Neuron (in vitro differentiated cells): ENCODE data around the gene GPR171.

Experiments used
- H2AFZ ChIP-seq: one replicate; pipeline ENCODE4 v1.6.1; 2013; ENCODE audit warnings: low read depth, mild to moderate bottlenecking, inconsistent platforms, low read length, moderate library complexity
- H3K27me3 ChIP-seq: one replicate; pipeline ENCODE4 v1.6.1; 2013; ENCODE audit warnings: low read length; ENCODE audit not compliant: insufficient read depth
- H3K36me3 ChIP-seq: one replicate; pipeline ENCODE4 v1.6.1; 2013; ENCODE audit warnings: low read length; ENCODE audit not compliant: insufficient read depth
- H3K4me1 ChIP-seq: one replicate; pipeline ENCODE4 v1.6.1; 2013; ENCODE audit warnings: low read length; ENCODE audit not compliant: insufficient read depth
- H3K4me3 ChIP-seq: 2 replicates; pipeline ENCODE4 v1.5.1; 2013; ENCODE audit warnings: mild to moderate bottlenecking, low read length, moderate library complexity
- H3K9me3 ChIP-seq: one replicate; pipeline ENCODE4 v1.6.1; 2013; ENCODE audit warnings: low read length

The GPR171 gene

DNA sequence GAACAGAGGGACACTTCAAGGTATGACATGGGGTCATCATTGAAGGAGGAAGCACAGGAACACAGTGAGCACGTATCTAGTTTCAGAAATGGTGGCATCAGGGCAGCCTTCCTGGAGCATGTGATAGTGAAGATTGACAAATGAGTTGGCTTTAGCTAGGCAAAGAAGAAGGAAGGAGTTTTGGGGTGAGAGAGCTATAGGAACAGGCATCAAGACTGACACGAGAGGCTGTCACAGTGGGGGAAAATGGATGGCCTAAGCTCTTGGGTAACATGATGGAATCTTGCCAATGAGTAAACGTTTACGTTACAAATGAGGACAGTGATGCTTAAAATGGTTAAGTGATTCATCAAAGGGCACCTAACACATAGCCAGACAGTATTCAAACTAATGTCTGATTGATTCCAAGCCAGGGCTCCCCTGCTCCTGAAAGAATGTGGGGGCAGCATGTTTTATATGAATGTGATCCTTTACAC lies 23.1 kb upstream of the GPR171 start:
- no peak overlapping the region for H3K4me3 ChIP-seq
- H3K4me1 ChIP-seq: no peaks in the 10 kb centered on the region
- no peaks in the 10 kb centered on the region for H3K27me3 ChIP-seq
- H3K36me3 ChIP-seq: no peaks in the 10 kb centered on the region
- peaks cover 2% of the 10 kb centered on the region for H3K9me3 ChIP-seq
- H2AFZ ChIP-seq: no peak overlapping the region

DNA sequence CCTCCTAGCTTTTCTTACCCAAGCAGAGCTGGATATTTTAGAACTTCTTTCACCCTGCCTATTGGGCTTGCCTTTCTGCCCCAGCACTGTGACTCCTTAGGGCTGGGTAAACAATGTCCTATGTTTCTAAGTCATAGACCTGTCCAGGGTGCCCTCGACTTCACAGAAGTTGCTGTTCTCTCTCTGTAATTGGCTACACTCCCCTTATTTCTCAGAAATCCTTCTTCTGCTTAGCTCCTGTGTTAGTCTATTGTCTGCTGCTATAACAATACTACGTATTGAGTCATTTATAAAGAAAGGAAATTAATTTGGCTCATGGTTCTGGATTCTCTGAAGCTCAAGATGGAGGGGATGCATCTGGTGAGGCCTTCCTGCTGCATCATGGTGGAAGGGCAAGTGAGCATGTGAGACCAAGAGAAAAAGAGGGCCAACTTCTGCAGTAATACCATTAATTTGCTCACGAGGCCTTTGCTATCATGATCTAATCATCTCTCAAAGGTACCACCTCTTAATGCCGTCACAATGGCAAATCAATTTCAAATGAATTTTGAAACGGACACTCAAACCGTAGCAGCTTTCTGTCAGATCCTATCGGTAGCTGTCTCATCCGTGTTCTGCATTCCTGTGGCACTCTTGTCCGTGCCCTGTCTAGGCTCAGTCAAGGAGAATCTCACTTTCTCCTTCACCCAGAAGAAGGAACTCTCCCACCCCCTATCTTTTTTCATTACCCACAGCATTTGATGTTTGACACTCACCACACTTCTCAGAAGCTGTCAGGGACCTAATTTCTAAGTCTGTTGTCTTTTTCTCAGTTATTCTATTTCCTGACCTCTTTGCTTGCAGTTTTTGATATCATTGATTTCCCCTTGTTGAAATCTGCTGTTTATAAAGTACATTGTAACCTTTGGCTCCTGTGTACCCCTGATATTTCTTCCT lies 22.3 kb upstream of the GPR171 start:
- Histone ChIP-seq H2AFZ (no peak overlapping the region), H3K4me1 (no peaks in the 10 kb centered on the region), H3K27me3 (no peaks in the 10 kb centered on the region), H3K36me3 (no peaks in the 10 kb centered on the region), H3K9me3 (peaks cover 2% of the 10 kb centered on the region), H3K4me3 (no peak overlapping the region)

DNA sequence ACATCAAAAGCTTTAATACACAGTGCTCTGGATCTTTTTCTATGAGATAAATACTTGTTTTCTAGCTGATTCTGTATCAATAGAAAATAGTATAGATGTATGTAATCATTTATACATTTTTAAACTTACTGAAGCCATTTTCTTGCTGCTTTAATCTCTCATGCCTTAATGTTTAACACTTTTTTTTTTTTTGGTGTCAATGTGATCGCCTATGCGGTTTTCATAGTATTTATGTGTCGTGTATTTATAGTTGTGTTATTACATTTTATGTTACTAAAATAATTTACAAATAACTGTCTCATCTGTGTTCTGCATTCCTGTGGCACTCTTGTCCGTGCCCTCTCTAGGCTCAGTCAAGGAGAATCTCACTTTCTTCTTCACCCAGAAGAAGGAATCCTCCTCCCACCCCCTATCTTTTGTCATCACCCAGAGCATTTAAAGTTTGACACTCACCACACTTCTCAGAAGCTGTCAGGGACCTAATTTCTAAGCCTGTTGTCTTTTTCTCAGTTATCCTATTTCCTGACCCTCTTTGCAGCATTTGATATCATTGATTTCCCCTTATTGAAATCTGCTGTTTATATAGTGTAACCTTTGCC lies 21.4 kb upstream of the GPR171 start:
- Histone ChIP-seq H3K27me3 (no peaks in the 10 kb centered on the region), H3K36me3 (no peaks in the 10 kb centered on the region), H3K4me3 (no peak overlapping the region), H2AFZ (no peak overlapping the region), H3K4me1 (no peaks in the 10 kb centered on the region), H3K9me3 (peaks cover 2% of the 10 kb centered on the region)

DNA sequence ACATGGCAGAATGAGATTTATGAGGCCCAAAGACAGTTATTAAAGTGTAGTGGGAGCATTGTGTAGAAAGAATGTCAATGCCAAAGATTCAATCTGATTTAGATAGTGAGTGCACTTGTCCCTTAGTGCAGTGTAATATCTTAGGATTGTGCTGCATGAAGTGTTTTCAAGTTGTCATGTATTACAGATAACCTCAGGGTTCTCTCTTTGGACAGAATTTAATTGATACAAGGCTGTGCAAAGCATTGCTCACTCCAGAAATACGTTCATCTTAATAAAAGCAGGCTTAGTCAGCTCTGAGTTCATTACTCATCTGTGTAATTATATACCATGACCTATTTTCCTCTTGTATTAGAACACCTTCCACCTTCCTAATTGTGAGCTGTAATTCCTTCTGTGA lies 16.0 kb upstream of the GPR171 start:
- H2AFZ ChIP-seq: no peak overlapping the region
- H3K27me3 ChIP-seq: no peaks in the 10 kb centered on the region
- no peaks in the 10 kb centered on the region for H3K4me1 ChIP-seq
- H3K9me3 ChIP-seq: peaks cover 2% of the 10 kb centered on the region
- no peak overlapping the region for H3K4me3 ChIP-seq
- no peaks in the 10 kb centered on the region for H3K36me3 ChIP-seq

DNA sequence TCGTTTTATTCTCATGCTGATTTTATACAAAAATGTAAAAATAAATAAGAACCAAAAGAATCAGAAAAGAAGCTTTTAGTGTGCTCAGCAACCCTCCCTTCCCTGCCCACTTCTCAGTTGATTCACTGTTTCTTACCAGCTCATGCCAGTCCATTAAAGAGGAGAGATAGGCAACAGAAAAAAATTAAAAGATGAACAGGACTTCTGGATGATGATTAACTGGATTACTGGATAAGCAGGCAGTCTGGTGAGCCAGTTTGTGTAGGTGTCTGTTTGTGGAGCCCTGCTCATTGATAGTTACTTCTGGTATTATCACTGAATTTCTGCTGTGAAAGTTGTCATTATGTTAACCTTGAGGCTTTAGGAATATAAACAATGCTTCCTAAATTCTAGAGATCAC lies 15.1 kb upstream of the GPR171 start:
- no peaks in the 10 kb centered on the region for H3K27me3 ChIP-seq
- H3K36me3 ChIP-seq: no peaks in the 10 kb centered on the region
- no peak overlapping the region for H3K4me3 ChIP-seq
- H3K4me1 ChIP-seq: peaks cover 2% of the 10 kb centered on the region
- H3K9me3 ChIP-seq: peaks cover 2% of the 10 kb centered on the region
- no peak overlapping the region for H2AFZ ChIP-seq

DNA sequence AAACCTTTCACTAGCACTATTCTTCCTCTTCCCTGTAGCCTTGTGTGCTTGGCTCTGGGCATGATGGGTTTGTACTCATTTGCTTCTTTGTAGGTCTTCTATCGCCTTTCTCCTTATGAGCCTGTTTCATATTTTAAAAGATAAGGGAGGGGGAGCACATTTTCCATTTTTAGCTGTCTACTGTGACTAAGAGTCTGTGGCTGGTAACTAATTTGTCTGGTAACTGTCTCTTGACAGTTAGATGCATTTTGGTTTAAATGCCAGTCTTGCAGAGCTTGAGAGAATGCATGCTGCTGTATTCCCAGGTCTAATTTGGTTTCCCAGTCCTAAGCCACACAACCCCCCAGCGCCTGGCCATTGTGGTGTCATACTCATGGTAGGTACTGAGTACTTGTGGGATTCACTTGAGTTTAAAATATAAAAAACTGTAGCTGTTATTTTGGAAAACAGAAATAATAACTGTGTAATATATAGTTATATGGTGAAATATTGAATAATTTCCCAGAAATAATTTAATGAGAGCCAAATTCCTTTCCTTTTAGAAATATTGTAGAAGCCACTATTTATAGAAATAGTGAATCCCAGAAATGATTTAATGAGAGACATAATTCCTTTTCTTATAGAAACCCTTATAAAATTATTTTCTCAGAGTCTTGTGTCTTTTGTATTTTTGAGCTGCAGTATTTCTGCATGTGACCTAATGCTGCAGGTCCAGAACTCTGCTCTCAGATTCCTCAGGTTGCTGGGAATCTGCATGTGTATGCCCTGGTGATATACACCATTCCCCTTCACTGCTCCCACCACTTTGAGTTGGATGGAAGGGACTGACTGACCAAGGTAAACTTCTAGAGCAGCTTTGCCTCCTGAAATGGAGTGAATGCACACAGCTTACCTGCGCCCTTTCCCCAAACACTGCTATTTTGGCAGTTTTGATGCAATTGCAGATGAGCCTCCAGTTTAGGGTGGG lies 13.9 kb upstream of the GPR171 start:
- Histone ChIP-seq H3K9me3 (peaks cover 2% of the 10 kb centered on the region), H3K4me3 (no peak overlapping the region), H2AFZ (no peak overlapping the region)

DNA sequence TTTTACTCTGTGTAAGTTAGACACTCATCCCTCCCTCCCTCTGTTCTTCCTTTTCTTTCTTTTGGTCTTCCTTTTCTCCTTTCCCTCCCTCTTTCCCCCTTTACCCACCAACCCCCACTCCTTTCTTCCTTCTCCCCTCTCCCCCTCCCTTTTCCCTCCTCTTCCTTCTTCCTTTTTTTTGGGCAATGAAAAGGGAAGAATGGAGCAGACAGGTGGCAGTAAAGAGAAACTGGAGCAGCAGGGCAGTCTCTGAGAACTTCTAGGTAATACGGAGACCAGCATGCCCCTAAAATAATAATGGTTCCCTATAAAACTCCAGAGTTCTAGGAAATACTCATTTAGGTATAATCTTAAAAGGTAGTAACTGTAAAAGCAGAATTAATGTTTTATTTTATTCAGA lies 11.4 kb upstream of the GPR171 start:
- H3K4me1 ChIP-seq: peaks cover 2% of the 10 kb centered on the region
- H3K4me3 ChIP-seq: no peak overlapping the region
- no peaks in the 10 kb centered on the region for H3K27me3 ChIP-seq
- H2AFZ ChIP-seq: no peak overlapping the region
- H3K9me3 ChIP-seq: no peaks in the 10 kb centered on the region
- H3K36me3 ChIP-seq: no peaks in the 10 kb centered on the region

More for the DNA sequence above, 13.9 kb upstream of the GPR171 start:
- Histone ChIP-seq H3K27me3 (no peaks in the 10 kb centered on the region), H3K36me3 (no peaks in the 10 kb centered on the region), H3K4me1 (peaks cover 2% of the 10 kb centered on the region)

DNA sequence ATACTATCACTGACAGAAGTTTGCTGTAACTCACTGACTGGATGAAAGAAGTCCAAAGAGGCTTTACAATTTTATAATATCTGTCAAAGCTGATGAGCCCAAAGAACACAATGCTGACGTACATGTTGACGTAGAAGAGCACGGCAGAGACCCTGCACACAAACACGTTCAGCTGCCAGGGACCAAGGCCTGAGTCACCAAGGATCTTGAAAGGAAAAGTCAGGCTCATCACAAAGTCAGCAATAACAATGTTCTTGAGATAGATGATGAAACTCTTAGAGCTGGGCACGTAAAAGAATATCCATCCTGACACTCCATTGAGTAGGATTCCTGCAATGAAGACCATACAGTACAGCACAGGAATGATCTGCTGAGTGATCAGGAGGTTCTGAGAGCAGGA lies 10.9 kb upstream of the GPR171 start:
- Histone ChIP-seq H3K27me3 (no peaks in the 10 kb centered on the region), H3K4me3 (no peak overlapping the region), H2AFZ (no peak overlapping the region), H3K36me3 (no peaks in the 10 kb centered on the region), H3K4me1 (peaks cover 2% of the 10 kb centered on the region), H3K9me3 (no peaks in the 10 kb centered on the region)

DNA sequence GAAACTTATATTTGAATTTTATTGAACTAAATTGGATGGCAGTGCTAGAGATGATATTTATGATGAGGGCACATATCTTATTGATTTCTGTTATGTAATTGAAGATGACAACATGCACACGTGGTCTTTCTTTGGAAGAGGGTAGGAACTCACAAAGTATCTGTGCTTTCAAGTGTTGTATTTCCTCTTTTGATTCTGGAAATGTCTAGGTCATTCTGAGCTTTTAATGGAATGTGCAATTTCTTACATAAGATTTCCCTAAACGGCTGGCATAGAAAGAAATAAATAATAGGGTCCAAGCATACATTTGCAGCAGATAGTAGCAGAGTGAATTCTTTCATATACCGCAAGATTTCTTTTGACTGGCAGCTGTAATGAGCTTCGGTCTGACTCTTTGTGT lies 10.1 kb upstream of the GPR171 start:
- Histone ChIP-seq H3K36me3 (no peaks in the 10 kb centered on the region), H3K9me3 (no peaks in the 10 kb centered on the region), H3K4me3 (no peak overlapping the region), H3K4me1 (peaks cover 2% of the 10 kb centered on the region), H2AFZ (no peak overlapping the region), H3K27me3 (no peaks in the 10 kb centered on the region)

DNA sequence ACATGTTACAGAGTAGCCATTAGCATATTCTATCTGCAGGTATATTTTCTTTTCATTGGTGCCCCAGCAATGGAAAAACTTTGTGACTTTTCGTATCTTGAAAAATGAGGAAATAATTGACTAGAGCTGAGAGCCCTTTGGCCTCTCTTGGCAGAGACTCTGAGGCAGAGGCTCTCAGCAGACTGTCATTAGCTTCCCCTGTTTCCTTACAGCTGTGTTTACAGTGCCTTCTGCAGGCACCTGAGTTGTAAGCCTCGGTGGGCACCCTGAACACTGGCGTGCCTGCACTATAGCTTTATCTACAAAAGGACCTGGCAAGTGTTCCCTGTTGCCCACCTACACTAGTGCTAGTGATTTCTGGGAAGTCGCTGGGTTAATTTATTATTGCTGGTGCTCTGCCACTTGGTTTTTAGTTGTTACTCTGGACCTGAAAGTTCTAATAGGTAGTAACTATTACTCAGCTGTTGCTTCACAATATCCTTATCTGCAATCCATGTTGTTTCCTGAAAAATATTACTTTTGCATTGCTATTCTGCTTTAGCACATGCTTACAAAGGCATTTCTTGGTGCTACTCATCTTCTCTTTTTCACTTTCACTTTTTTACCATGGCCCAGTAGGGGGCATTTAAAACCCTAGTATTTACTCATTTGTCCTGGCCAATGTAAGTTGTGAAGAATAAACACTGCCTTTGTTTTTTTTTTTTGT lies 7.8 kb upstream of the GPR171 start:
- no peaks in the 10 kb centered on the region for H3K36me3 ChIP-seq
- no peak overlapping the region for H3K4me3 ChIP-seq
- peaks cover 2% of the 10 kb centered on the region for H3K4me1 ChIP-seq

DNA sequence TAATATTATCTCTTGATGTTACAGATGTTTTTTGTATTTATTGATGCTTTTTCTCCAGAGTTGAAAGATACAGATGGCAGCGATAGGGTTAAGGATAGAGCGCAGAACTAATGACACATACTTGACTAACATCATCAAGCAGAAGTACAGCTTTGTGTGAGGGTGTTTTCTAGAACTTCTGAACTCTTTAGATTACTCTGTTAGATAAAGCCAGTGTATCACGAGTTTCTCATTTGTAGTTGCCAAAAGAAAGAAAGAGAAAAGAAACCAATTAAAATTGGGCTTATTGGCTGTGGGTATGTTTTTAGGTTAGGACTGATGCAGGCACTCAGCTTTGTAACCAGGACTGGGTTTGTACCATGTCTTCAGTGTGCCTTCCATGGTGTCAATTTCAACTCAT lies 6.6 kb upstream of the GPR171 start:
- Histone ChIP-seq H3K9me3 (no peaks in the 10 kb centered on the region), H3K27me3 (no peaks in the 10 kb centered on the region), H3K4me3 (no peak overlapping the region), H2AFZ (no peak overlapping the region), H3K36me3 (no peaks in the 10 kb centered on the region), H3K4me1 (peaks cover 2% of the 10 kb centered on the region)

More for the DNA sequence above, 7.8 kb upstream of the GPR171 start:
- H2AFZ ChIP-seq: no peak overlapping the region
- H3K27me3 ChIP-seq: no peaks in the 10 kb centered on the region
- no peaks in the 10 kb centered on the region for H3K9me3 ChIP-seq

DNA sequence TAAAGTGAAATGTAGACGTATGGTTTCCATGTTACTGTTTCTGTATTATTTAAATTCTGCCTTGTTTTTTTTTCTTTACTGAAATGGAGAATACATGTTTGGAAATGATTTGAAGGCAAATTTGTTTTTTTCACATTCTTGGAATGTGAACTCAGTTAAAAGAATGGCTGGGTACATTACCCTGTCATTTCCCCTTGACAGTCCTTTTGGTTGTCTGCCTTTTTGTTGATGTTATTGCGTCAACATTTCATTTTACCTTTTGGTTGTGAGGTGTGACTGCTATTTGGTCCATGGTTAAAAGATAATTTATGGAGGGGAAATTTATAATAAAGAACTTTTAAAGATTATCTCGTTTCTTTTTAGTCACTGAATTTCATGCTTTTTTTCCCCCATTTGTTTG lies 3.2 kb upstream of the GPR171 start:
- H3K36me3 ChIP-seq: no peaks in the 10 kb centered on the region
- no peaks in the 10 kb centered on the region for H3K27me3 ChIP-seq
- H3K4me1 ChIP-seq: no peaks in the 10 kb centered on the region
- no peak overlapping the region for H2AFZ ChIP-seq
- H3K4me3 ChIP-seq: no peak overlapping the region
- H3K9me3 ChIP-seq: no peaks in the 10 kb centered on the region
